ENCODE data around the gene DLG2.

- no peak for TF ChIP-seq CTCF (IDR thresholded peaks at IDR 0.05; ENCODE audit: low read depth, low read length)
- no peak for TF ChIP-seq EZH2phosphoT487 (IDR thresholded peaks at IDR 0.05; ENCODE audit: low read depth)
Observed at GRCh38 chr11:83976086-83976485, 1651.1 kb downstream of the DLG2 start.
